ENCODE measurements around the gene GCLC. TPM values are rescaled to one million over a fixed set of nuclear protein-coding genes. Genes with fewer than 3 reads are reported as not detected.
A peak's percentile ranks its signal among the peaks of the same experiment; 100 is the strongest.

The GCLC gene
- total and polyA plus RNA-seq, 2 donors (not counting 1 experiment from before 2014, with no cell fraction given) = 10.7 to 25.8 TPM

- peaks cover 16% of the 10 kb centered on the region for H3K27me3 Mint-ChIP-seq
- DNase-seq (peak; percentile 41), ATAC-seq (ENCODE audit: low read depth) (peak; percentile 40)
- Histone ChIP-seq H3K27ac (ENCODE audit: low read length in 2 of 2) (peak overlapping the region in 1 of 2 donors; percentile 49), H3K4me1 (ENCODE audit: control insufficient read depth in 2 of 2, insufficient read depth in 2 of 2, low read length in 2 of 2) (peaks cover 47 to 48% of the 10 kb centered on the region in 2 donors), H2AFZ (ENCODE audit: insufficient read depth, low read depth, low read length, poor library complexity, severe bottlenecking) (peak overlapping the region; percentile 46), H3K4me2 (replicated peaks; ENCODE audit: low read depth, low read length, poor library complexity, severe bottlenecking) (peak overlapping the region; percentile 53), H3K9ac (ENCODE audit: low read length) (no peak overlapping the region), H3K79me2 (ENCODE audit: control insufficient read depth, insufficient read depth, low read length) (peaks cover 3% of the 10 kb centered on the region), H3K9me3 (ENCODE audit: control extremely low read depth in 1 of 3, control insufficient read depth in 2 of 3, insufficient read depth in 1 of 3, low read length in 2 of 3) (no peaks in the 10 kb centered on the region), H4K20me1 (ENCODE audit: control insufficient read depth, insufficient read depth, low read length, poor library complexity, severe bottlenecking) (no peaks in the 10 kb centered on the region), H3K4me3 (ENCODE audit: control extremely low read depth in 1 of 5, extremely low read depth in 1 of 5, insufficient read depth in 1 of 5, low read depth in 2 of 5, low read length in 4 of 5) (peak overlapping the region in 1 of 5 experiments; percentile 0), H3K27me3 (replicated peaks in 1 of 4; ENCODE audit: control extremely low read depth in 1 of 4, control insufficient read depth in 3 of 4, insufficient read depth in 4 of 4, low read length in 3 of 4) (peaks cover 0 to 2% (median 0%) of the 10 kb centered on the region in 4 experiments), H3K36me3 (replicated peaks in 1 of 2; ENCODE audit: control extremely low read depth in 1 of 2, control insufficient read depth in 1 of 2, extremely low read depth in 1 of 2, insufficient read depth in 2 of 2, low read length in 1 of 2) (no peaks in the 10 kb centered on the region)
- CTCF ChIA-PET = interaction anchor here (0.6 to 7.5 kb wide), 62 partner anchors 10 to 833 kb away, joined by 3 to 190 read pairs (median 5); partner anchors contain the start of gene GSTA4
- H3K4me1 Mint-ChIP-seq = peaks cover 65% of the 10 kb centered on the region
- H3K9me3 Mint-ChIP-seq (ENCODE audit: insufficient read depth) = no peaks in the 10 kb centered on the region
- intact Hi-C loops (cut with micrococcal nuclease) = loop anchor here (1.0 to 10.0 kb wide), 10 partner anchors 22 to 601 kb away; partner anchors contain the start of genes FBXO9 and GSTA4
- POLR2A ChIA-PET = interaction anchor here (1.3 to 1.7 kb wide), 2 partner anchors 23 to 311 kb away, joined by 7 to 9 read pairs; no protein-coding TSS in a partner anchor
- peak overlapping the region; percentile 83 for H3K27ac Mint-ChIP-seq
- TF ChIP-seq, protein P1, sequence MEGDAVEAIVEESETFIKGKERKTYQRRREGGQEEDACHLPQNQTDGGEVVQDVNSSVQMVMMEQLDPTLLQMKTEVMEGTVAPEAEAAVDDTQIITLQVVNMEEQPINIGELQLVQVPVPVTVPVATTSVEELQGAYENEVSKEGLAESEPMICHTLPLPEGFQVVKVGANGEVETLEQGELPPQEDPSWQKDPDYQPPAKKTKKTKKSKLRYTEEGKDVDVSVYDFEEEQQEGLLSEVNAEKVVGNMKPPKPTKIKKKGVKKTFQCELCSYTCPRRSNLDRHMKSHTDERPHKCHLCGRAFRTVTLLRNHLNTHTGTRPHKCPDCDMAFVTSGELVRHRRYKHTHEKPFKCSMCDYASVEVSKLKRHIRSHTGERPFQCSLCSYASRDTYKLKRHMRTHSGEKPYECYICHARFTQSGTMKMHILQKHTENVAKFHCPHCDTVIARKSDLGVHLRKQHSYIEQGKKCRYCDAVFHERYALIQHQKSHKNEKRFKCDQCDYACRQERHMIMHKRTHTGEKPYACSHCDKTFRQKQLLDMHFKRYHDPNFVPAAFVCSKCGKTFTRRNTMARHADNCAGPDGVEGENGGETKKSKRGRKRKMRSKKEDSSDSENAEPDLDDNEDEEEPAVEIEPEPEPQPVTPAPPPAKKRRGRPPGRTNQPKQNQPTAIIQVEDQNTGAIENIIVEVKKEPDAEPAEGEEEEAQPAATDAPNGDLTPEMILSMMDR (IDR thresholded peaks at IDR 0.05) = no peak
- WGBS (ENCODE audit: insufficient coverage) = 71% methylated on average over 7 of the region's 10 CpGs
- H3K4me3 Mint-ChIP-seq = peak overlapping the region; percentile 63
Measured at GRCh38 chr6:53483423-53484353, 61.2 kb downstream of the GCLC start.

GRCh38 chr6:53481323-53481722, 63.6 kb downstream of the GCLC start:
- Mint-ChIP-seq H3K27me3 (peaks cover 4% of the 10 kb centered on the region), H3K4me3 (peak overlapping the region; percentile 58), H3K27ac (peak overlapping the region; percentile 68), H3K4me1 (peaks cover 57% of the 10 kb centered on the region), H3K9me3 (ENCODE audit: insufficient read depth) (no peaks in the 10 kb centered on the region)
- Histone ChIP-seq H3K27me3 (replicated peaks in 1 of 4; ENCODE audit: control extremely low read depth in 1 of 4, control insufficient read depth in 3 of 4, insufficient read depth in 4 of 4, low read length in 3 of 4) (peaks cover 0 to 2% (median 0%) of the 10 kb centered on the region in 4 experiments), H3K4me2 (replicated peaks; ENCODE audit: low read depth, low read length, poor library complexity, severe bottlenecking) (peak overlapping the region; percentile 30), H4K20me1 (ENCODE audit: control insufficient read depth, insufficient read depth, low read length, poor library complexity, severe bottlenecking) (no peaks in the 10 kb centered on the region), H3K9me3 (ENCODE audit: control extremely low read depth in 1 of 3, control insufficient read depth in 2 of 3, insufficient read depth in 1 of 3, low read length in 2 of 3) (no peaks in the 10 kb centered on the region), H3K36me3 (replicated peaks in 1 of 2; ENCODE audit: control extremely low read depth in 1 of 2, control insufficient read depth in 1 of 2, extremely low read depth in 1 of 2, insufficient read depth in 2 of 2, low read length in 1 of 2) (no peaks in the 10 kb centered on the region), H3K9ac (ENCODE audit: low read length) (no peak overlapping the region), H3K79me2 (ENCODE audit: control insufficient read depth, insufficient read depth, low read length) (peaks cover 3% of the 10 kb centered on the region), H3K4me1 (ENCODE audit: control insufficient read depth in 2 of 2, insufficient read depth in 2 of 2, low read length in 2 of 2) (peaks cover 47 to 48% of the 10 kb centered on the region in 2 donors), H2AFZ (ENCODE audit: insufficient read depth, low read depth, low read length, poor library complexity, severe bottlenecking) (peak overlapping the region; percentile 46), H3K4me3 (ENCODE audit: control extremely low read depth in 1 of 5, extremely low read depth in 1 of 5, insufficient read depth in 1 of 5, low read depth in 2 of 5, low read length in 4 of 5) (no peak overlapping the region), H3K27ac (ENCODE audit: low read length in 2 of 2) (peak overlapping the region; percentile 25 to 58)
- no peak for TF ChIP-seq EZH2 (IDR thresholded peaks at IDR 0.05; ENCODE audit: borderline replicate concordance, insufficient read depth, low read depth, low read length, poor library complexity, severe bottlenecking)
- TF ChIP-seq, protein P1 (IDR thresholded peaks at IDR 0.05) = no peak
- ChIA-PET POLR2A (no interaction called here), CTCF (interaction anchor here (0.7 to 7.5 kb wide), 5 partner anchors 13 to 310 kb away, joined by 3 to 89 read pairs (median 6); no protein-coding TSS in a partner anchor)
- no peak for ATAC-seq (ENCODE audit: low read depth)
- DNase-seq = peak; percentile 19
- WGBS (ENCODE audit: insufficient coverage) = 0% methylated on average over 1 of the region's 2 CpGs
- intact Hi-C loops (cut with micrococcal nuclease) = loop anchor here (5.0 to 10.0 kb wide), 3 partner anchors 124 to 487 kb away; partner anchors contain the start of genes FBXO9 and GSTA4

All from B cell (primary cell).